Transverse colon (tissue), 4 donors: ENCODE measurements around the gene HIPK2. TPM values are rescaled to one million over a fixed set of nuclear protein-coding genes. Genes with fewer than 3 reads are reported as not detected.

Experiments
- DNase-seq: peaks from one replicate; pipeline ENCODE4 v3.0.0-alpha.2; 2019
- H3K27ac ChIP-seq, 4 donors: fragments of 200-600 bp; sonication (generic); 2 replicates each; pipeline ENCODE4 v1.5.1; 2016 to 2018; ENCODE audit warnings: inconsistent platforms in 4 of 4
- H3K27me3 ChIP-seq: fragments of 200-600 bp; sonication (generic); 2 replicates; pipeline ENCODE4 v1.5.1; 2017; ENCODE audit warnings: inconsistent platforms
- H3K36me3 ChIP-seq, 4 donors: fragments of 200-600 bp; sonication (generic); 2 replicates each; pipeline ENCODE4 v1.5.1; 2017 to 2019; ENCODE audit warnings: inconsistent platforms in 4 of 4
- H3K4me1 ChIP-seq, 4 donors: fragments of 200-600 bp; sonication (generic); 2 replicates each; pipeline ENCODE4 v1.5.1; 2017 to 2020; ENCODE audit warnings: inconsistent platforms in 4 of 4
- H3K4me3 ChIP-seq, 4 donors: fragments of 200-600 bp; sonication (generic); 1 replicate in 1 of 4; 2 replicates in 3 of 4; pipeline versions ENCODE4 v1.5.1 to v1.6.1; 2017 to 2019; ENCODE audit warnings: inconsistent platforms in 4 of 4
- H3K9me3 ChIP-seq, 2 donors: fragments of 200-600 bp; sonication (generic); 2 replicates each; pipeline ENCODE4 v1.5.1; 2017 to 2019; ENCODE audit warnings: inconsistent platforms in 2 of 2
- CTCF ChIP-seq, 5 experiments: fragments of 200-600 bp in 3 of 5; fragments of 450-650 bp in 2 of 5; sonication (generic) in 3 of 5; IDR thresholded peaks; 1 replicate in 2 of 5; 2 replicates in 3 of 5; pipeline ENCODE4 v1.5.1; 2016 to 2017; ENCODE audit warnings: antibody characterized with exemption in 5 of 5, inconsistent platforms in 3 of 5, mild to moderate bottlenecking in 2 of 5, moderate library complexity in 1 of 5
- EP300 ChIP-seq: sonication (generic); formaldehyde crosslinking; IDR thresholded peaks from one replicate; pipeline ENCODE4 v1.6.1; 2017; ENCODE audit warnings: antibody characterized with exemption, low read depth
- POLR2A ChIP-seq: fragments of 450-650 bp; IDR thresholded peaks from one replicate; pipeline ENCODE4 v1.6.1; 2016; ENCODE audit warnings: antibody characterized with exemption, mild to moderate bottlenecking, moderate library complexity
- POLR2AphosphoS5 ChIP-seq, 3 donors: sonication (generic); formaldehyde crosslinking; IDR thresholded peaks; one replicate each; pipeline ENCODE4 v1.6.1; 2016; ENCODE audit warnings: antibody characterized with exemption in 3 of 3
- WGBS, 2 donors: methylation state at CpG; one replicate each; pipeline ENCODE4 v1.1.5; 2018; ENCODE audit warnings: low coverage in 1 of 2; 5-methylcytosine and 5-hydroxymethylcytosine counted together
- in situ Hi-C, 4 donors: fragments of 200-750 bp; cut with MboI; loops; one replicate each; pipeline versions ENCODE4 v1.15.0 to v1.15.1; 2017; ENCODE audit warnings: low sequenced_read_pairs in 3 of 4, low pct_ligation_motif_present in 1 of 4, low pct_unique_long_range_greater_than_20kb in 1 of 4
- intact Hi-C: fragments of 100-400 bp; cut with DNase I; formaldehyde crosslinking; loops from one replicate; pipeline ENCODE4 v1.15.1; 2023; ENCODE audit warnings: low total_unique reads
- total RNA-seq, 4 donors: library from RNA; depleted of rRNA; stranded (reverse); fragments of >200 nt; gene quantifications; one replicate each; pipeline ENCODE4 v1.1.0, GENCODE V29; 2016

Gene HIPK2
- total RNA-seq, 4 donors from 2014 or later = 27.3 to 40.3 (median 33.6) TPM

- intact Hi-C loops = loop anchor here (10.0 kb wide), 1 partner anchor 133 kb away; the partner anchor contains the start of gene HIPK2
- H3K27me3 ChIP-seq = no peaks in the 10 kb centered on the region
- in situ Hi-C loops = loop anchor here in 2 of 4 donors (10.0 kb wide), 1 partner anchor 363 kb away; no protein-coding TSS in a partner anchor
- no peak overlapping the region for H3K27ac ChIP-seq
- no peak for DNase-seq
- no peak overlapping the region for H3K4me3 ChIP-seq
- H3K4me1 ChIP-seq = peaks cover 0 to 13% (median 1%) of the 10 kb centered on the region in 4 donors
- TF ChIP-seq EP300 (no peak), CTCF (IDR thresholded peaks at IDR 0.05) (no peak), POLR2A (no peak), POLR2AphosphoS5 (IDR thresholded peaks at IDR 0.05) (no peak)
- WGBS, 2 donors = 25 to 86% methylated on average over 1 to 14 of the region's 14 CpGs
- no peaks in the 10 kb centered on the region for H3K36me3 ChIP-seq
- H3K9me3 ChIP-seq = no peaks in the 10 kb centered on the region
Observed at GRCh38 chr7:139641337-139641992, 136.3 kb downstream of the HIPK2 start.

- DNase-seq = no peak
- H3K4me3 ChIP-seq = no peak overlapping the region
- intact Hi-C loops (loop anchor here (10.0 kb wide), 1 partner anchor 134 kb away; the partner anchor contains the start of gene HIPK2), in situ Hi-C loops (loop anchor here in 2 of 4 donors (10.0 kb wide), 1 partner anchor 364 kb away; no protein-coding TSS in a partner anchor)
- no peaks in the 10 kb centered on the region for H3K9me3 ChIP-seq
- H3K36me3 ChIP-seq = no peaks in the 10 kb centered on the region
- H3K27ac ChIP-seq = no peak overlapping the region
- H3K4me1 ChIP-seq = peaks cover 0 to 8% (median 0%) of the 10 kb centered on the region in 4 donors
- H3K27me3 ChIP-seq = no peaks in the 10 kb centered on the region
- TF ChIP-seq CTCF (IDR thresholded peaks at IDR 0.05) = no peak
- no peak for TF ChIP-seq POLR2A
- no peak for TF ChIP-seq EP300
- no peak for TF ChIP-seq POLR2AphosphoS5 (IDR thresholded peaks at IDR 0.05)
- WGBS, 2 donors = 91 to 98% methylated on average over 1 to 2 of the region's 2 CpGs
Observed at GRCh38 chr7:139640681-139641080, 137.1 kb downstream of the HIPK2 start.

GRCh38 chr7:139639563-139639962 lies 138.2 kb downstream of the HIPK2 start:
- TF ChIP-seq CTCF (IDR thresholded peaks at IDR 0.05) (no peak), POLR2A (no peak), EP300 (no peak), POLR2AphosphoS5 (IDR thresholded peaks at IDR 0.05) (no peak)
- Histone ChIP-seq H3K9me3 (no peaks in the 10 kb centered on the region), H3K27me3 (no peaks in the 10 kb centered on the region), H3K4me1 (peaks cover 0 to 7% (median 0%) of the 10 kb centered on the region in 4 donors), H3K27ac (no peak overlapping the region), H3K36me3 (no peaks in the 10 kb centered on the region), H3K4me3 (no peak overlapping the region)
- no peak for DNase-seq
- intact Hi-C loops = no loop called here
- WGBS, 2 donors = 93 to 100% methylated on average over 3 to 6 of the region's 6 CpGs
- in situ Hi-C loops = no loop called here

GRCh38 chr7:139635526-139636302 lies 142.1 kb downstream of the HIPK2 start:
- Histone ChIP-seq H3K9me3 (no peaks in the 10 kb centered on the region), H3K4me3 (no peak overlapping the region), H3K27ac (no peak overlapping the region), H3K4me1 (no peaks in the 10 kb centered on the region), H3K36me3 (peaks cover 0 to 9% (median 2%) of the 10 kb centered on the region in 4 donors), H3K27me3 (no peaks in the 10 kb centered on the region)
- intact Hi-C loops = no loop called here
- no peak for DNase-seq
- no peak for TF ChIP-seq CTCF (IDR thresholded peaks at IDR 0.05)
- TF ChIP-seq POLR2A = no peak
- TF ChIP-seq POLR2AphosphoS5 (IDR thresholded peaks at IDR 0.05) = no peak
- no peak for TF ChIP-seq EP300
- in situ Hi-C loops = no loop called here
- 81 to 87% methylated on average over 13 to 27 of the region's 27 CpGs for WGBS, 2 donors
